HG03103 (cell line): ENCODE results near the gene SLC11A1.

Experiments
- ATAC-seq: cut with Tn5 transposase; IDR thresholded peaks from one replicate; pipeline ENCODE4 v1.9.1; 2021; ENCODE audit warnings: low read depth; ENCODE audit not compliant: unreplicated experiment

The SLC11A1 gene, protein sequence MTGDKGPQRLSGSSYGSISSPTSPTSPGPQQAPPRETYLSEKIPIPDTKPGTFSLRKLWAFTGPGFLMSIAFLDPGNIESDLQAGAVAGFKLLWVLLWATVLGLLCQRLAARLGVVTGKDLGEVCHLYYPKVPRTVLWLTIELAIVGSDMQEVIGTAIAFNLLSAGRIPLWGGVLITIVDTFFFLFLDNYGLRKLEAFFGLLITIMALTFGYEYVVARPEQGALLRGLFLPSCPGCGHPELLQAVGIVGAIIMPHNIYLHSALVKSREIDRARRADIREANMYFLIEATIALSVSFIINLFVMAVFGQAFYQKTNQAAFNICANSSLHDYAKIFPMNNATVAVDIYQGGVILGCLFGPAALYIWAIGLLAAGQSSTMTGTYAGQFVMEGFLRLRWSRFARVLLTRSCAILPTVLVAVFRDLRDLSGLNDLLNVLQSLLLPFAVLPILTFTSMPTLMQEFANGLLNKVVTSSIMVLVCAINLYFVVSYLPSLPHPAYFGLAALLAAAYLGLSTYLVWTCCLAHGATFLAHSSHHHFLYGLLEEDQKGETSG

DNA sequence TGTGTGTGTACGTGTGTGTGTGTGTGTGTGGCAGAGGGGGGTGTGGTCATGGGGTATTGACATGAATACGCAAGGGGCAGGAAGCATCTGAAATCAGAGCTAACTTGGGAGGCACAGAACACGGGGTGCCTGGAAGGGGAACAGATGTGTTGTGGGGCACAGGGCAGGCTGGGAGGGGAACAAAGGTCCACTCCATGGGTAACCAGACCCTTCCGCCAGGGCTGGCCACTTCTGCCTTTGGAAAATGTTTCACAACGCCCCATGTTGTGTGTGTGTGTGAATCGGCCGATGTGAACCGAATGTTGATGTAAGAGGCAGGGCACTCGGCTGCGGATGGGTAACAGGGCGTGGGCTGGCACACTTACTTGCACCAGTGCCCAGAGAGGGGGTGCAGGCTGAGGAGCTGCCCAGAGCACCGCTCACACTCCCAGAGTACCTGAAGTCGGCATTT, at the start of gene SLC11A1:
Gene SLC11A1 (plus strand): TSS at position 358 of the 451 bp plus-strand sequence. CDS start 96 bp downstream, outside the sequence.
- no peak for ATAC-seq

DNA sequence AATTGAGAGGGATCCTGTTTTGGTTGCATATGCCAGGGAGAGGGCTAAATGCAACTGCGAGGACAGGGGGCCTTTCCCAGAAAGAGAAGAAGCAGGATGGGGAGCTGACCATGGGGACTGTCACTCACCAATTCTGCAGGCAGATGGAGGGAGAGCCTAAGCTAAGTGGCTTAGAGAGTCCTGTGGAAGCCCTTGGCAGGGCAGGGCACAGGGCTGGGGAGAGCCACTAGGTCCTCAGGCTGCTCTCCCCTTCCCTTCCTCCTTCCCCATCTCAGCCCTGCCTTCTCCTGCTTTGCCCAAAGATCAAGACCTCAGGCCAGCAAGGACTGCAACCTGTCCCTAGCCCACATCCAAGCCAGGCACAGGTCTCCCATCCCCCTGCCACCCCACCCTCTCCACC, 49.8 kb upstream of the SLC11A1 start:
- ATAC-seq = no peak

DNA sequence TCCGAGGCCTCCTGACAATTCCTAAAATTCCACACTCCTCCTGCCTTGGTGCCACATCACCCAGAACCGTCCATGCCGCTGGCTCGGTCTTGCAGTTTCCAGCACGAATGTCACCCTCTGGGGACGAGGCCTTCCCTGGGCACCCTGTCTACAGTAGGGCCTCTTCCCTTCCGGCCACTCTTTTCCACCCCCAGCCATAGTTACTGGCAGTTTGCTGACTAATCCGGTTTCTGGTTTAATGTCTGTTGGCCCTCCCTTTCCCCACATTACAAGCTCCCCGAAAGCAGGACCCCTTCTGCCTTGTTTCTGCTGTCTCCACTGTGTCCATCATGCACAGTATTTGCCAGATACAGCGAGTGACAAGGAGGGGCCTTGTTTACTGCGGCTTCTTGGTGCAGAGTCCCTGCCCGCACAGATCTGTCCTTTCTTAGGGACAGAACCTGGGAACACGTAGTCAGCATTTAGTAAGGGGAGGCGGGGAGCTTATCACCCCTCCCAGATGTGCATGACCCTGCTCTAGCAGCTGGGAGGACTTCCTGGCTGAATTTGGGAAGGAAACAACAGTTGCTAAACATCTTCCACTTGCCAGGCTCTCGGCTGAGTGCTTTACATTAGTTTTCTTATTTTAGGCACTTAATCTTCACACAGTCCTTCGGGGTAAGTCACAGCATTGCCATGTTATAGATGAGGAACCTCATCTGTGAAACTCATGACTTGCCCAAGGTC, 49.0 kb upstream of the SLC11A1 start:
- ATAC-seq = no peak

DNA sequence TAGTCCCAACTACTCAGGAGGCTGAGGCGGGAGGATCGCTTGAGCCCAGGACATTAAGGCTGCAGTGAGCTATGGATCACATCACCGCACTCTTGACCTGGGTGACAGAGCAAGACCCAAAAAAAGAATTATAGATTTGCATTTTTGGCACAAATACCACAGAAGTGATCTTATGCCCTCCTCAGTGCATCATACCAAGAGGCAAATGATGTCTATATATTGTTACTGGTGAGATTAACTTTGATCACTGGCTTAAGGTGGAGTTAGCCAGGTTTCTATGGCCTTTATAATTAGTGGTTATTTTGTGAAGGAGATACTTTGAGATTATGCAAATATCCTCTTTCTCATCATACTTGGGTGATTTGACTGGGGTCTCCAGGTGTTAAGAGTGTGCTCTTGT, 47.5 kb upstream of the SLC11A1 start:
- no peak for ATAC-seq

DNA sequence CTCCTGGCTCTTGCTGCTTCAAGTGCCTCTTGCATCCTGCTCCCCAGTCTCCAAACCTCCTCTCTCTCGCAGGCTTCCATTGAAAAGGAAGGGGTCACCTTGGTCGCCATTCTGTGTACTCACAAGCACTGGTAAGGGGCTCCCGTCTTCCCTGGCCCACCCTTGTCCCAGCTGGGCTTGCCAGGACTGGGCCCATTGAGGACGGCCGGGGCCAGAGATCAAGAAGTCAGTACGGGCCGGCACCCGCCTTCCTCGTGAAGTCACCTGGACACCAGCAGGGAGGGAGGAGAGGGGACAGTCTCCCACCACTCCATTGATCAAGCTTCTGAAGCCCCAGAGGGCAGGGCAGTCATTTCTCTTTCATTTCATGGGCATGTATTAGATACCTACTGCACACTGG, 41.4 kb upstream of the SLC11A1 start:
- ATAC-seq = no peak

DNA sequence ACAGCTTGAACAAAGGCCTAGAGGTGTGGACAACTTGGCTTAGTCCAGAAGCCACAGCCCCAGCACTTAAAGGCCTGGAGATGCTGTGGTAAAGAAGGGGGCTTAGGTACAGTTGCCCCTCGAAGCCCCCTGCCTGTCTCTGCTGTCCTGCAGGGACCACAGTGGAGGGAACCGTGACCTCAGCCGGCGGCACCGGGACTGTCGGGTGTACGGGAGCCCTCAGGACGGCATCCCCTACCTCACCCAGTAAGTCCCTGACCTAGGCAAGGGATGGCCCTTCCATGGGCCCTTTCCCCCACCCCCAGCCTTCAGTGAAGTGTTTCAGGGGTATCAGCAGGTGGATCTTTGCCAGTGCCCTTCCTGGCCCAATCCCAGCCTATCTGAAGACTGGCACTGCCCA, 40.7 kb upstream of the SLC11A1 start:
- no peak for ATAC-seq

DNA sequence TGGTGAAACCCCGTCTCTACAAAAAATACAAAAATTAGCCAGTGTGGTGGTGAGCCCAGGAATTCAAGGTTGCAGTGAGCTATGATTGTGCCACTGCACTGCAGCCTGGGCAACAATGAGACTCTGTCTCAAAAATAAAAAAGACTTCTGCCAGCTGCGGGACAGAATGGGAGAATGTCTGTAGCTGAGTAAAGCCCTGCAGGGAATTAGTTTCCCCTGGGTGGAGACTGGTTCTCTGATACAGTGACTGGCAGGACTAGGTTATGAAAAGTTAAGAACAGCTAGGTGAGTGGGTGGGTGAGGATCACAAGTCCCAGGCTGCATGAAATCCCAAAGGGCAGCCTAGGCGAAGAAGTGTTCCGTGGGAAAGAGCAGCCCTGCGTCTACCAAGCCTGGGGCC, 39.2 kb upstream of the SLC11A1 start:
- no peak for ATAC-seq

DNA sequence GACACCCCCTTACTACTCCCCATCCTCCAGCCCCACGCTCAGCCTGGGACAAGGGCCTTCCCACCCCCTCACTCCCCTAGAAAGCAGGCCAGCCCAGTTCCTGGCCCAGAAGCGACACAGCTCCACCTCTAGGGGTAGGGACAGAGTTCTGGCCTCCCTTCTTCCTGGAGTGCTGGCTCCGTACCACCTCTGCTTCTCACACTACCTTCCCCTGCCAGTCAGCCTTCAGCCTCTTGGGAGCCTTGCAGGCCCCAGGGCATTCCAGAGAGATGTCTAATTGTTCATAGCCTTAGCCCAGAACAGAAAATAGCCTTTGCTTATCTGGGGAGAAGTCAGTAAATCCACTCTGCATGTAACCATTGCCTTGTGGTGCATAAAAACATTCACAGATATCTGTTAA, 38.5 kb upstream of the SLC11A1 start:
- no peak for ATAC-seq

DNA sequence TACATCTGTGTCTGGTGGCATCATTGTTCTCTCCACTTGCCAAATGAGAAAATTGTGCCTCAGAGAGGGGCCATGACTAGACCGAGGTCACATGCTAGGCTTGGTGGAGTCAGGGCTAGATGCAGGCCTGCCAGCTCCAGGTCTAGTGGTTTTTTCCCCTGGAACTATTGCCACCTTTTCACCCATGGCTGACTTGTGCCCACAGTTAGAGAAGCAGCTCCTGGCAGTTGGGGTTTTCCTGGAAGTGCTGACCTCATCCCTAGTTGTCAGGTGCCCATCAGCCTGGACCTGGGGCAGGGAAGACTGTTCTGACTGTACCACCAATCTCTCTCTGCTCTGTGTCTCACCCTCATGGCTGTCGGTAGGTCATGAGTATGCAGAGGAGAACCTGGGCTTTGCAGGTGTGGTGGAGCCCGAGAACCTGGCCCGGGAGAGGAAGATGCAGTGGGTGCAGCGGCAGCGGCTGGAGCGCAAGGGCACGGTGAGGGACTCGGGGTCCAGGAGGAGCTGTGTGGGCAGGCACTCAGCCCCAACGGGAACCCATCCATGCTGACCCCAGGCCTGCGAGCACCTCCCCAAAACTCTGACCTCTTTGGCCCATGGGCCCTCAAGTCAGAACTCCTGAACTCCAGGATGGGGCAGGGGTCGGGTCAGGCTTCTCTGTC, 37.9 kb upstream of the SLC11A1 start:
- no peak for ATAC-seq

DNA sequence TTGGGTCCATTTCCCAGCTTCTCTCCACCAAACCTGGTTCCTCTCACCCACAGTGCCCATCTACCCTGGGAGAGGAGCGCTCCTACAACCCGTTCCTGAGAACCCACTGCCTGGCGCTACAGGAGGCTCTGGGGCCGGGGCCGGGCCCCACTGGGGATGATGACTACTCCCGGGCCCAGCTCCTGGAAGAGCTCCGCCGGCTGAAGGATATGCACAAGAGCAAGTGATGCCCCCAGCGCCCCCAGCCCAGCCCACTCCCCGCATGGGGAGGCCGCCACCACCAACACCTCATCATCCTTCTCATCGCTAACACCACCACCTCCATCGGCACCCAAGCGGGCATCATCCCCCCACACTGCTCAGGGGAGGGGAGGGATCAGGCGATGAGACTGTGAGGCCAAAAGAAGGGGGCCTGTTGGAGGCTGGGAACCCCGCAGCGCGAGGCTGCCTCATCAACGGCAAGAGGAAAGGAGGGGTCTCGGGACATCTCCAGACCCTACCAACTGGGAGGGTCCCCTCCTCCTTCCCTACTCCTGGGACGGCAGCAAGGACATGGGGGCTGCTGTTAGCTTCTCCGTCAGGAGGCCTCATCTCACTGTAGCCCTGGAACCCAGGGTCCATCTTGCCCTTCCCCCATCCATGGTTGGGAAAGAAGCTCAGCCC, 37.2 kb upstream of the SLC11A1 start:
- ATAC-seq = no peak

DNA sequence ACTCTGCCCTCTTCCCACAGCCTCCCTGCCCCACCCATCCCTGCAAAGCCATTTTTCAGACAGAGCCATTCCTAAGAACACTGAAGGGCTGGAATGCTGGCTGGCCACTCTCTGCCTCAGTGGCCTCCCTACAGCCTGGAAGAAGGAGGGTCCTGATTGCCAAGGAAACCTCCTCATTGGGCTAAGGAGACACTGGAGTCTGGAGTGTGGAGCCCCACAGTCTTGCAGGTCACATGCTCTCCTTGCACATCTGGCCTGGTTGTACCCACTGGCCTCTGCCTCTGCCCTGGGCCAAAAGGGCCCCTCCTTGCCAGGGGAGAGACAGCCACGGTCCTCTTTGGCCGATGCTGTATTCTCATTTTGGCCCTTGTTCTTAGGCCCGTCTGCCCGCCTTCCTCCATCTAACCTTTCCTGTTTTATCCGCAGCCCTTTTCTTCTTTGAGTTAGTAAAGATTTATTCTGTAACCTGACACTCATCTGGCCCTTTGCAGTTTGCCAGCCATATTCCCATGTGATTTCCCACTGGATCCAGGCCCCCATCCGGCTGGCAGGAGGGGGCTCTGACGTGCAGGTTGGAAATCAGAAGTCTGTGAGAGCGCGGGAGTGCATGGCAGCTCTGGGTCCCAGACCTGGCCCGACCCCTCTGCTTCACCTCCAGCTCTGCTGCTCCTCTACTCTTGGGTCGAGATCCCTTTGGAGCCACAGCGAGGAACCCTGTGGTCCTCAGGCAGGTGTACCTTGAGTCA, 36.4 kb upstream of the SLC11A1 start:
- no peak for ATAC-seq

DNA sequence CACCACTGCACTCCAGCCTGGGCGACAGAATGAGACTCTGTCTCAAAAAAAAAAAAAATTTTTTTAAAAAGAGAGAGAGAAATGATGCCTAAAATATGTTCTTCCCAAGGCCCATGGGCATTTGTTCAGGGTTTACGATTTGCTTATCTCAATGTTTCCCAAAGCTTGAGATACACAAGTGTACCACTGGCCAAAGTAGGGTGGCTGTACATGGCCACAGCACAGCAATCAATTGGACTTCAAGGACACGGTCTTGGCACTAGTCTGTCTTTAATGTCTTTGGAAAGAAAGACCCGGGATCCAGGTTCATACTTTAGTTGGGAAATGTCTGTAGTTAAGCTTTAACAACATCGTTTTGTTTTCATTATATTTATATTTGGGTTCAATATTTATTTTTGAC, 34.9 kb upstream of the SLC11A1 start:
- ATAC-seq = no peak

DNA sequence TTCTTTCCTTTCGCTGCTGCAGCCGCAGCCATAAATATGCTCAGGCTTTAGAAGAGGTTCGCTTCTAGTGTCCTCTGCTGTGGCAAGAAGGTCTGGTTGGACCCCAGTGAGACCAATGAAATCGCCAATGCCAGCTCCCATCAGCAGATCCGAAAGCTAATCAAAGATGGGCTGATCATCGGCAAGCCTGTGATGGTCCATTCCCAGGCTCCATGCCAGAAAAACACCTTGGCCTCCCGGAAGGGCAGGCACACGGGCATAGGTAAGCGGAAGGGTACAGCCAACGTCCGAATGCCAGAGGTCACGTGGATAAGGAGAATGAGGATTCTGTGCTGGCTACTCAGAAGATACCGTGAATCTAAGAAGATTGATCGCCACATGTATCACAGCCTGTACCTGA, 28.0 kb upstream of the SLC11A1 start:
- ATAC-seq = no peak

DNA sequence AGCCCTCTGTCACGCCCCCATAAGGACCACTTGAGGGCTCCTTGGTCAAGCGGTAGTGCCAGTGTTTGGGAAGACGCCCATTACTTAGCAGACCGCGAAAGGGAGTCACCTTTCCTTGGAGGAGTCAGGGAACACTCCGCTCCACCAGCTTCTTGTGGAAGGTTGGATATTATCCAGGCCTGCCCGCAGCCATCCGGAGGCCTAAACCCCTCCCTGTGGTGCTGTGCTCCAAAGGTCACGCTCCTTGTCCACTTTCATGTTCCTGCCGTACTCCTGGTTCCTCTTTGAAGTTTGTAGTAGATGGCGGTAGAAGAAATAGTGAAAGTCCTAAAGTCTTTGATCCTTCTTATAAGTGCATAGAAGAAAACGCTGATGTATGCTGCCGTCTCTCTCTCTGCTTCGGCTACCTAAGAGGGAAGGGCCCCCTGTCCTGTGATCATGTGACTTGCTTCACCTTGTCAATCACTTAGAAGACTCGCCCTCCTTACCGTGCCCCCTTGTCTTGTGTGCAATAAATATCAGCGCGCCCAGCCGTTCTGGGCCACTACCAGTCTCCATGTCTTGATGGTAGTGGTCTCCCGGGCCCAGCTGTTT, 27.1 kb upstream of the SLC11A1 start:
- no peak for ATAC-seq

DNA sequence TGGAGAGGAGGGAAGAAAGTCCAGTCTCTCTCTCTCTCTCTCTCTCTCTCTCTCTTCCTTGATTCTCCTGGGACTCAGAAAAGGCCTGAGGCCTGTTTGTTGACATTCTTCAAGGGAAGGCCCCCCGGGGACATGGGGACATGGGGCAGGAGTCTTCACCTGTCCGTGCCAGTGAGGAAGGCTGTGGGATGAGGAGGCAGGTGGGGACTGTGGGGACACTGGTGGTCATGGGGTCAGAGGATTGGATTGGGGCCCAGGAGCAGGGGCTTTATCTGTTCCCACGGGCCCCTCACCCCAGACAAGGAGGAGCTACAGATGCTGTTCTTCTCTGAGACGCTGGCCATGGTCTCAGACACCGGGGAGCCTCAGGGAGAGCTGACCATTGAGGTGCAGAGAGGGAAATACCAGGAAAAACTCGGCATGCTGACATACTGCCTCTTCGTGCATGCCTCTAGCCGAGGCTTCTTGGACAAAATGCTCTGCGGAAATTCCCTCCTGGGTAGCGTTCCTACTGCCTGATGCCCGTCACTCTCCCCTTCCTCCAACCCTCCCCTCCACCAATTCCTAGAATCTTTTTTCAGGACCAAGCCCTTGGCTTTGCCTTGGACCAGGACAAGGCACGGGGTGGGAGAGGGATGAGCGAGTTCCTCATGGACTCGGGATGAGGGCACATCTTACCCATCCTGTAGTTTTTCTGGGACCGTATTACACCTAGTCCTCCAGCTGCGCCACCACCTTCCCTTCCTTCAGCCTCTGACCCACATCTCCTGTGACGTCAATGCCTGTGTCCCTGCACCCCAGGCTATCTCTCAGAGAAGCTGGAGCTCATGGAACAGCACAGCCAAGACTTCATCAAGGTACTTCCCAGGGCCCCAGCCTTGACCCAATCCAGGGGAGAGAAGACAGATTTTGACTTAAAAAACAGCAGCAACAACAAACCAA, 24.6 kb upstream of the SLC11A1 start:
- no peak for ATAC-seq

DNA sequence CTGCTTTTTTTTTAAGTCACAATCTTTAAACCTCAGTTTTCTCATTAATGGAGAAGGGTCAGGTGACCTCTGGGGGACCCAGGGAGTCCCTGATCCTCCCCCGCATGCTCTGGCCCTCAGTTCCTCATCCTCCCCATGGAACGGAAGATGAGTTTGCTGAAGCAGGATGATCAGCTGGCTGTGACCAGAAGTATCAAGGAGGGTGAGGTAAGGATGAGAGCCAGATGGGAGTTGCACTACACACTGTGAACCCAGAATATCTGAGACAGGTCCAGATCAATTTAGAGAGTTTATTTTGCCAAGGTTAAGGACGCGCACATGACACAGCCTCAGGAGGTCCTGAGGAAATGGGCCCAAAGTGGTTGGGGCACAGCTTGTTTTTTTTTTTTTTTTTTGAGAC, 21.6 kb upstream of the SLC11A1 start:
- no peak for ATAC-seq

DNA sequence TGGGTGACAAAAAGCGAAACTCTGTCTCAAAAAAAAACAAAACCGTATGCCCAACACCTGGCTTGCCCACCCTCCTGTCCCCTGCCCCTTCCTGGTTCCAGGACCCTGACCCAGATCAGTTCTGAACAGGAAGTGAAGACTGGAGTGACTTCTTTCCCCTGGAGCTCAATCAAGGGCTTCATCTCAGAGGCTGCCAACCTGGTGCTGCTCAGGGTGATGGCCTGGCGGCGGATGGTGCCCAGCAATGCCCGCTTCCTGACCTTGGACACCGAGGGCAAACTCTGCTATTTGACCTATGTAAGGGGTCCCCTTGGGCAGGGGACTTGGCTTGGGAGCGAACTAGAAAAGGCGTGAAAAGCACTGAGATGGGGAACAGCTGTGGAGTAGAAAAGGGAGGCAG, 19.5 kb upstream of the SLC11A1 start:
- no peak for ATAC-seq

DNA sequence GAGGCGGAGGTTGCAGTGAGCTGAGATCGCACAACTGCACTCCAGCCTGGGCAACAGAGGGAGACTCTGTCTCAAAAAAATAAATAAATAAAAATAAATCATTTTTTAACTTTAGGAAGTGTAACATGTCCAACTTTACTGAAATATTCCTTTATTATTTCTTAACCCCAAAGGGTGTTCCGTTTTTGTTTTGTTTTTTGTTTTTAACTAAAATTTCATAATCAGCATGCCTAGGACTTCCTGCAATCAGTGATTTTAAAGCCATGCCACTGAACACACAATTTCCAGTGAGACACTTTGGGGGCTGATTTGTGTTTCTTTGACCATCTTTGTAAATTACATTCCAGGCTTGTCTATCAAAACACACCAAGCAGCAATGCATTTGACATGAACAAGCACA, 18.3 kb upstream of the SLC11A1 start:
- no peak for ATAC-seq

DNA sequence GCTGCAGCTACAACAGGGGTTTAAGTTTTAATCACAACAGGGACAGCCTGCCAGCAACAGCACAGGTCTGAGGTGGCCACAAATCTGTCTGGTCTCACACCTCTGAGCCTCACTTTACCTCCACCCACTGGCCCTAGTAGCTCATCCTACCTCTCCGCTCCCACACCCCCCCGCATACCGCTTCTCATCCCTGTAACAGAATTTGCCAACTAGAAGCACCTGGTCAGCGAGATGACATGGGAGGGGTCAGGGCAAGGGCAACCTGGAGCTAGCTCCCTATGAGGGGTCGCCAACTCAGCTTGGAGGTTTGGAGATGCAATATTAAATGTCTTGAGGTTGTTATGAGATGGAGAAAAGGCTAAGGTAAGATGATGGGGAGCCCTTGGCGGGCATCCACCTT, 17.9 kb upstream of the SLC11A1 start:
- no peak for ATAC-seq
